ENCODE results near the gene NCF2.

DNA sequence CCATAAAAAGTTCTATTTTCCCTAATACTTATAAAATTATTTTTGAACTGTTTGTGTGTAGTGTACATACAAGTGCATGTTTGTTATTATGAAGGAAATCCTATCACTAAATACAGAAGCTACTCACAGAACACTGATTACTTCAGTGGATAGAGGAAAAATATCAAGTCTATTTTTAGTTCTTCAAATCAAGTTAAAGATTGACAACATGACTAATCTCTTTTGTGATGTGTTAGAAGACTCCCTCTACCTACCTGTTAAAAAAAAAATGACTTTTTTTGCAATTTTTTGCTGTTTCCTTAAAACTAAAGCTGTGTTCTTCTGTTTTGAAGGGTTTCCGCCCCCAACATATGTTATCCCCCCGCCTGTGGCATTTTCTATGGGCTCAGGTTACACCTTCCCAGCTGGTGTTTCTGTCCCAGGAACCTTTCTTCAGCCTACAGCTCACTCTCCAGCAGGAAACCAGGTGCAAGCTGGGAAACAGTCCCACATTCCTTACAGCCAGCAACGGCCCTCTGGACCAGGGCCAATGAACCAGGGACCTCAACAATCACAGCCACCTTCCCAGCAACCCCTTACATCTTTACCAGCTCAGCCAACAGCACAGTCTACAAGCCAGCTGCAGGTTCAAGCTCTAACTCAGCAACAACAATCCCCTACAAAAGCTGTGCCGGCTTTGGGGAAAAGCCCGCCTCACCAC, 45.5 kb downstream of the NCF2 start:
- TF ChIP-seq, protein P1, sequence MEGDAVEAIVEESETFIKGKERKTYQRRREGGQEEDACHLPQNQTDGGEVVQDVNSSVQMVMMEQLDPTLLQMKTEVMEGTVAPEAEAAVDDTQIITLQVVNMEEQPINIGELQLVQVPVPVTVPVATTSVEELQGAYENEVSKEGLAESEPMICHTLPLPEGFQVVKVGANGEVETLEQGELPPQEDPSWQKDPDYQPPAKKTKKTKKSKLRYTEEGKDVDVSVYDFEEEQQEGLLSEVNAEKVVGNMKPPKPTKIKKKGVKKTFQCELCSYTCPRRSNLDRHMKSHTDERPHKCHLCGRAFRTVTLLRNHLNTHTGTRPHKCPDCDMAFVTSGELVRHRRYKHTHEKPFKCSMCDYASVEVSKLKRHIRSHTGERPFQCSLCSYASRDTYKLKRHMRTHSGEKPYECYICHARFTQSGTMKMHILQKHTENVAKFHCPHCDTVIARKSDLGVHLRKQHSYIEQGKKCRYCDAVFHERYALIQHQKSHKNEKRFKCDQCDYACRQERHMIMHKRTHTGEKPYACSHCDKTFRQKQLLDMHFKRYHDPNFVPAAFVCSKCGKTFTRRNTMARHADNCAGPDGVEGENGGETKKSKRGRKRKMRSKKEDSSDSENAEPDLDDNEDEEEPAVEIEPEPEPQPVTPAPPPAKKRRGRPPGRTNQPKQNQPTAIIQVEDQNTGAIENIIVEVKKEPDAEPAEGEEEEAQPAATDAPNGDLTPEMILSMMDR (IDR thresholded peaks at IDR 0.05): no peak
- no peak for TF ChIP-seq POLR2A (IDR thresholded peaks at IDR 0.05)
